C4-2B (cell line): ENCODE measurements around the gene TRDN.

ENCODE experiments used
- ZFX ChIP-seq: fragments of 450-650 bp; IDR thresholded peaks from 2 replicates; pipeline ENCODE4 v1.6.1; 2017
- TF ChIP-seq, protein P1 (sequence below): fragments of 450-650 bp; conservative IDR thresholded peaks from 2 replicates; pipeline ENCODE4 v1.5.1; 2017; ENCODE audit warnings: mild to moderate bottlenecking

DNA sequence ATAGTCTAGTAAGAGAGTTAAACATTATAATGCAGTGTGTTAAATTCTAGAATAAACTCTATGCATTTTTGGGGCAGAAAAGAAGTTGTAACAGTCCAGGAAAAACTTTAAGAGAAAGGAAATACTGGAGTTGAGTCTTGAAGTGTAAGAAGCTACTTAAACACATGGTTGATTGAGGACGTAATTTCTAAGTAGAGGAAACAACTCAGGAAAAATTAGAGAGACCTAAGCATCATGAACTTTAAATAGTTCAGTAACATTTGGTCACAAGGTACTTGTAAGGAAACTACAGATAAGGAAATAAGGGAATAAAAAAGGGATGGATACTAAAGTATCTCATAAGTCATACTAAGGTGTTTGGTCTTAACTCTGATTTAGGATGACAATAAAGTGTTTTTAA is 4.7 kb upstream of the TRDN start:
- TF ChIP-seq, protein P1, sequence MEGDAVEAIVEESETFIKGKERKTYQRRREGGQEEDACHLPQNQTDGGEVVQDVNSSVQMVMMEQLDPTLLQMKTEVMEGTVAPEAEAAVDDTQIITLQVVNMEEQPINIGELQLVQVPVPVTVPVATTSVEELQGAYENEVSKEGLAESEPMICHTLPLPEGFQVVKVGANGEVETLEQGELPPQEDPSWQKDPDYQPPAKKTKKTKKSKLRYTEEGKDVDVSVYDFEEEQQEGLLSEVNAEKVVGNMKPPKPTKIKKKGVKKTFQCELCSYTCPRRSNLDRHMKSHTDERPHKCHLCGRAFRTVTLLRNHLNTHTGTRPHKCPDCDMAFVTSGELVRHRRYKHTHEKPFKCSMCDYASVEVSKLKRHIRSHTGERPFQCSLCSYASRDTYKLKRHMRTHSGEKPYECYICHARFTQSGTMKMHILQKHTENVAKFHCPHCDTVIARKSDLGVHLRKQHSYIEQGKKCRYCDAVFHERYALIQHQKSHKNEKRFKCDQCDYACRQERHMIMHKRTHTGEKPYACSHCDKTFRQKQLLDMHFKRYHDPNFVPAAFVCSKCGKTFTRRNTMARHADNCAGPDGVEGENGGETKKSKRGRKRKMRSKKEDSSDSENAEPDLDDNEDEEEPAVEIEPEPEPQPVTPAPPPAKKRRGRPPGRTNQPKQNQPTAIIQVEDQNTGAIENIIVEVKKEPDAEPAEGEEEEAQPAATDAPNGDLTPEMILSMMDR = no peak
- TF ChIP-seq ZFX = no peak
